ENCODE data around the gene SEM1.
"Not testable (repeated sequence)": the region's sequence is repeated elsewhere in the genome, so short reads cannot be mapped to it uniquely, and the experiment has no call there.

The SEM1 gene

DNA sequence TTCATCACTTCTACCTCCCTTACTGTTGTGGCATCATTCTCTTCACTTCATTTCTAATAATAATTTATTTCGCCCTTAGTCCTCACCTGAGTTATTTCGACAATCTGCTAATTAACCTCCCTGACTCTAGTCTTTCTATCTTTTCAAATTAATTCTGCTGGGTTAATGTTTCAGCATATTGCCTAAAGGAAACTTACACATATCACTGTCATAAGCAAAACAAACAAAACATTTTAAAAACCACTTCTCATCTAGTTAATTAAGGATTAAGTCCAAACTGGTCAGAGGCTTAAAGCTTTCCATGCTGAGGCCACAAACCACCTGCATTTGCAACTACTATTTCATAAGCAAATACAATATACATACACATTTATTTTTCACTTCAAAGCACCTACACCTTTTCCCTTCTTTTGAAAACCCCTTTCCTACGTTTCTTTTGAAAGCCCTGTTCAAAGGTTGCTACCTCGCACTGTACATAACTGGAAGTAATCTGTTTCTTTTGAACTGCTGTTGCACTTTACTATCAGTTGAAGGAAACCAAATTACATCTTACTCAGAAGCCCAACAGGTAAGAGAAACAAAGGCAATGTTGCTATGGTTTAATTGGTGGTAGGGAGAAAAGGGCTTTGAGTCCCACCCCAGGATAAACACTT, 10.3 kb downstream of the SEM1 start:
- H3K36me3 Mint-ChIP-seq (ENCODE audit: low read depth): peaks cover 23% of the 10 kb centered on the region
- no peak for DNase-seq
- H3K9me3 Mint-ChIP-seq: no peaks in the 10 kb centered on the region
- TF ChIP-seq, protein P1, sequence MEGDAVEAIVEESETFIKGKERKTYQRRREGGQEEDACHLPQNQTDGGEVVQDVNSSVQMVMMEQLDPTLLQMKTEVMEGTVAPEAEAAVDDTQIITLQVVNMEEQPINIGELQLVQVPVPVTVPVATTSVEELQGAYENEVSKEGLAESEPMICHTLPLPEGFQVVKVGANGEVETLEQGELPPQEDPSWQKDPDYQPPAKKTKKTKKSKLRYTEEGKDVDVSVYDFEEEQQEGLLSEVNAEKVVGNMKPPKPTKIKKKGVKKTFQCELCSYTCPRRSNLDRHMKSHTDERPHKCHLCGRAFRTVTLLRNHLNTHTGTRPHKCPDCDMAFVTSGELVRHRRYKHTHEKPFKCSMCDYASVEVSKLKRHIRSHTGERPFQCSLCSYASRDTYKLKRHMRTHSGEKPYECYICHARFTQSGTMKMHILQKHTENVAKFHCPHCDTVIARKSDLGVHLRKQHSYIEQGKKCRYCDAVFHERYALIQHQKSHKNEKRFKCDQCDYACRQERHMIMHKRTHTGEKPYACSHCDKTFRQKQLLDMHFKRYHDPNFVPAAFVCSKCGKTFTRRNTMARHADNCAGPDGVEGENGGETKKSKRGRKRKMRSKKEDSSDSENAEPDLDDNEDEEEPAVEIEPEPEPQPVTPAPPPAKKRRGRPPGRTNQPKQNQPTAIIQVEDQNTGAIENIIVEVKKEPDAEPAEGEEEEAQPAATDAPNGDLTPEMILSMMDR (IDR thresholded peaks at IDR 0.05): no peak
- no peak overlapping the region for H3K4me3 Mint-ChIP-seq
- no peak overlapping the region for H3K27ac Mint-ChIP-seq
- no peaks in the 10 kb centered on the region for H3K4me1 Mint-ChIP-seq
- no peaks in the 10 kb centered on the region for H3K27me3 Mint-ChIP-seq (ENCODE audit: low read depth, poor library complexity)

DNA sequence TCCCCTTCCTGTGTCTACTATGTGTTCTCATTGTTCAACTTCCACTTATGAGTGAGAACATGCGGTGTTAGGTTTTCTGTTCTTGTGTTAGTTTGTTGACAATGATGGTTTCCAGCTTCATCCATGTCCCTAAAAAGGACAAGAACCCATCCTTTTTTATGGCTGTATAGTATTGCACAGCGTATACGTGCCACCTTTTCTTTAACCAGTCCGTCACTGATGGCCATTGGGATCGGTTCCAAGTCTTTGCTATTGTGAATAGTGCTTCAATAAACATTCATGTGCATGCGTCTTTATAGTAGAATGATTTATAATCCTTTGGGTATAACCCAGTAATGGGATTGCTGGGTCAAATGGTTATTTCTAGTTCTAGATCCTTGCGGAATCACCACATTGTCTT, 11.2 kb downstream of the SEM1 start:
- H3K27ac Mint-ChIP-seq; H3K27me3 Mint-ChIP-seq (ENCODE audit: low read depth, poor library complexity); H3K4me1 Mint-ChIP-seq; H3K9me3 Mint-ChIP-seq; H3K4me3 Mint-ChIP-seq; DNase-seq: not testable (repeated sequence)
- H3K36me3 Mint-ChIP-seq (ENCODE audit: low read depth): peaks cover 23% of the 10 kb centered on the region

DNA sequence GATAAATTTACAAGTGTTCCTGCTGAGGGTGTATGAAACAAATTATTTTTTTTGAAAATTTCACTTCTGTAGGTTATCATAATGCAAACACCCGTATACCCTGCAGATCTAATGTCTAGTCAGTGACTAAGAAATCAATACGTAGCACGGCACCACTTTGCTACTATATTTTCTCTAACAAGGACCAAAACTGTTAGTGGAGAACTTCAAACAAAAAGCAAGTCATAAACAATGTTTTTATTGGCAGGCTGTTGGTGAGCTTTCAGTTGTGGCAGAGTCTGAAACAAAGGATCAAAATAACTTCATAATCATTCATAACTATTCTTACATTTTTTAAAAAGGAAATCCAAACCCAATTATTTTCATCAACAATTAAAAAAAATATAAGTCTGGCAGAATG, 11.8 kb downstream of the SEM1 start:
- Mint-ChIP-seq H3K4me1 (no peaks in the 10 kb centered on the region), H3K27ac (no peak overlapping the region), H3K36me3 (ENCODE audit: low read depth) (peaks cover 23% of the 10 kb centered on the region), H3K4me3 (no peak overlapping the region), H3K27me3 (ENCODE audit: low read depth, poor library complexity) (no peaks in the 10 kb centered on the region), H3K9me3 (no peaks in the 10 kb centered on the region)
- no peak for DNase-seq
- TF ChIP-seq, protein P1 (IDR thresholded peaks at IDR 0.05): no peak

DNA sequence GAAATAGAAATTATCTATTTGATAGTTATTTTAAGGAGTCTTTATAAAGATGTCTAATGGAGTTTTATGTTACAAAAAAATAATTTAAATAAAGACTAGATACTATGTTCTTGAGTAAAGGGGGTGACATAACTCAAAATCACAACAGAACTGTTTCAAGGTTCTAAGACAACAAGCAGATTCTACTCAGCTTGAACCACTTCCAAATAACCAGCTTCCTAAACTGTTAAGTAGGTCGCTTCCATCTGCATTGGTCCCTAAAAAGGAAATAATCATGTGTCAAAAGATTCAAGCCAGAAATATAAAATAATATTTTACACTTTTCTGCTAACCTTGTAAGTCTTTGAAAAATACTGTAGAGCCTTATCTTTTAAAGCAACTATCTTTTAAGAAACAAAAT, 14.1 kb downstream of the SEM1 start:
- Mint-ChIP-seq H3K4me1 (no peaks in the 10 kb centered on the region), H3K9me3 (no peaks in the 10 kb centered on the region), H3K27me3 (ENCODE audit: low read depth, poor library complexity) (no peaks in the 10 kb centered on the region), H3K27ac (no peak overlapping the region), H3K36me3 (ENCODE audit: low read depth) (peaks cover 30% of the 10 kb centered on the region), H3K4me3 (no peak overlapping the region)
- DNase-seq: no peak
- TF ChIP-seq, protein P1 (IDR thresholded peaks at IDR 0.05): no peak

DNA sequence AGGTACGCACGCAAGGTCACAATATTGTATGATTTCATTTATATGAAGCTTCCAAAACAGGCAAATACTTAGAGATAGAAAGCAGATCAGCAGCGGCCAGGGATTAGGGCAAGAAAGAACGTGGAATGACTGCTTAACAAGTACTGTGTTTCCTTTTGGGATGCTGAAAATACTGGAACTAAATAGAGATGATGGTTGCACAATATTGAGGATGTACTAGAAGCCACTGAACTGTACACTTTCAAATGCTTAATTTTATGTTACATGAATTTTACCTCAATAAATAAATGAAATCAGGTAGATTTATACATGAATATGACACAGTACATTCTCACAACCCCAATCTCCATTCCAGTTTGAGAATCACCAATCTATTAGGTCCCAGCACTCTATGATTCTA, 15.6 kb downstream of the SEM1 start:
- H3K27ac Mint-ChIP-seq: no peak overlapping the region

DNA sequence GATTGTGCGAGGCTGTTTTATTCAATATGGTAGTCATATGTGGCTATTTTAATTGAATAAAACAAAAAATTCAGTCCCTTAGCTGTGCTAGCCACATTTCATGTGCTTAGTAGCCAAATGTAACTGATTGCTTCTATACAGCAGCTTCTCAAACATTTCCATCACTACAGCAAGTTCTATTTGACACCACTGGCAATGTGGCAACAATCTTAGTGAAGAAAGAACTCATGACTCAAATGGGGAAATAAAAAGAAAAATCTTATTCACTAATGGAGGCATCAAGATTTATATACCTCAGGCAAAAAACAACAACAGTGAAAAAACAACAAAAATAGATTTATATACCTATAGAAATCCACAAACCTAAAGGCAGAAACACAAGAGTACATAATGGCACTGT, 17.9 kb downstream of the SEM1 start:
- TF ChIP-seq, protein P1 (IDR thresholded peaks at IDR 0.05): no peak

More for the DNA sequence above, 15.6 kb downstream of the SEM1 start:
- no peaks in the 10 kb centered on the region for H3K9me3 Mint-ChIP-seq
- no peak for DNase-seq
- H3K36me3 Mint-ChIP-seq (ENCODE audit: low read depth): peaks cover 23% of the 10 kb centered on the region
- H3K4me1 Mint-ChIP-seq: no peaks in the 10 kb centered on the region
- H3K4me3 Mint-ChIP-seq: no peak overlapping the region
- TF ChIP-seq, protein P1 (IDR thresholded peaks at IDR 0.05): no peak
- H3K27me3 Mint-ChIP-seq (ENCODE audit: low read depth, poor library complexity): no peaks in the 10 kb centered on the region

More for the DNA sequence above, 17.9 kb downstream of the SEM1 start:
- H3K4me3 Mint-ChIP-seq: no peak overlapping the region
- DNase-seq: no peak
- peaks cover 30% of the 10 kb centered on the region for H3K36me3 Mint-ChIP-seq (ENCODE audit: low read depth)
- no peaks in the 10 kb centered on the region for H3K27me3 Mint-ChIP-seq (ENCODE audit: low read depth, poor library complexity)
- H3K4me1 Mint-ChIP-seq: no peaks in the 10 kb centered on the region
- peaks cover 4% of the 10 kb centered on the region for H3K9me3 Mint-ChIP-seq
- H3K27ac Mint-ChIP-seq: no peak overlapping the region

Data from nephron progenitor cell (in vitro differentiated cells).